Measurements from ENCODE around the gene TPPP.

DNA sequence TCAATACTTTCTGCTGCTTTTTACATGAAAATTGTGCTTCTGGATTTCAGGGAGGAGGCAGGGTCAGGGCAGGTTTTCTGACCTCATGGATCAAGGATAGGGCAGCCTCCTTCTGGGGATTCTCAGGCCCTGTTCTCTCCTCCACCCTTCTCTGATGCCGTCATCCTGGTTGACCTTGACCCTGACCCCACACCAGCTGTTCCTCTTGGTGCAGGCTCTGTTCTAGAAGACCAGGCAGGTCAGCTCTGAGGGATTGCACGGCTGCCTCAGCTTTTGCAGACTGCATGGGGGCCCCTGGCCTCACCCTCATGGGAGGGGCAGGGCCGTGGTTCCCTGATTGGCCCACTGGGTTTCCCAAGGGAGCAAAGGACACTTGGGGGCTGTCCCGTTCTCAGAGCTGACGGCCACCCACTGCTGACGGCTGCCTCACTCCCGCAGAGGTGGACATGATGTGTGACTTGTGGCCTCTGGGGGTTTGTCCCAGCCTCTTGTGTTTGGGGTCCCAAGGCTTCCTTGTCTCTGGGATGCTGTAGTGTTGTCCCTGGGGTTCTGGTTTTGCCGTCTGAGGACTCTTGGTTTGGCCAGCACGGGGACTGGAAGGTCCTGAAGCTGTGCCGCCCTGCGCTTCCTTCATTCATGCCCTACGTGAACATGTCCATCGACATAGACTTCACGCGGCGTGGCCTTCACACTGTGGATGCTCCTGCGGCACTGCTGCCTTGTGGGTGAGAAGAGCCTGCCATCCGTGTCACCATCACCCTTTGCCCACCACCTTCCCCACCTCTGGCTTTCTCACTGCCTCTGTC, 46.6 kb downstream of the TPPP start:
- TF ChIP-seq POLR2A (IDR thresholded peaks at IDR 0.05; ENCODE audit: low read depth, low read length) = no peak
- no peak for TF ChIP-seq POLR2AphosphoS5 (IDR thresholded peaks at IDR 0.05; ENCODE audit: low read depth, low read length)
- TF ChIP-seq TAF1 (IDR thresholded peaks at IDR 0.05; ENCODE audit: low read depth, low read length) = no peak
- no peak for TF ChIP-seq PAX5 (IDR thresholded peaks at IDR 0.05; ENCODE audit: insufficient read depth, low read length, severe bottlenecking)
- no peak for TF ChIP-seq POU2F2 (IDR thresholded peaks at IDR 0.05; ENCODE audit: low read depth, low read length)
- no peak for TF ChIP-seq SPI1 (IDR thresholded peaks at IDR 0.05; ENCODE audit: low read depth, low read length)
